Bronchial epithelial cell (primary cell): ENCODE results near the gene SEC23IP. TPM values are rescaled to one million over a fixed set of nuclear protein-coding genes. Genes with fewer than 3 reads are reported as not detected.
"Not testable (repeated sequence)": the region's sequence is repeated elsewhere in the genome, so short reads cannot be mapped to it uniquely, and the experiment has no call there.

Experiments used
- DNase-seq: peaks from one replicate; pipeline ENCODE4 v3.0.0-alpha.2; 2010; ENCODE audit warnings: low read depth
- FAIRE-seq: peaks from 2 replicates; lab custom pipeline; 2011; peaks lifted over from hg19 to GRCh38; lab: Jason Lieb, UNC
- H3K27me3 ChIP-seq: 2 replicates; pipeline ENCODE4 v1.5.1; 2011; ENCODE audit warnings: low read length; ENCODE audit not compliant: control insufficient read depth, insufficient read depth
- H3K36me3 ChIP-seq: 2 replicates; pipeline ENCODE4 v1.5.1; 2011; ENCODE audit warnings: low read length; ENCODE audit not compliant: control insufficient read depth, insufficient read depth
- H3K4me3 ChIP-seq: 2 replicates; pipeline ENCODE4 v1.5.1; 2011; ENCODE audit warnings: mild to moderate bottlenecking, low read depth, low read length, control low read depth
- total RNA-seq: library from RNA; depleted of rRNA; stranded (reverse); fragments of >200 nt; gene quantifications from 2 replicates; pipeline ENCODE4 v1.2.1, GENCODE V29; 2014
- TF ChIP-seq, protein P1 (sequence below): IDR thresholded peaks from 2 replicates; pipeline ENCODE4 v1.5.1; 2011; ENCODE audit warnings: mild to moderate bottlenecking, moderate library complexity, low read length, control low read depth, inconsistent platforms; ENCODE audit not compliant: insufficient read depth, severe bottlenecking

The SEC23IP gene
- total RNA-seq, 1 donor from 2014 or later, result 10.3 TPM

DNA sequence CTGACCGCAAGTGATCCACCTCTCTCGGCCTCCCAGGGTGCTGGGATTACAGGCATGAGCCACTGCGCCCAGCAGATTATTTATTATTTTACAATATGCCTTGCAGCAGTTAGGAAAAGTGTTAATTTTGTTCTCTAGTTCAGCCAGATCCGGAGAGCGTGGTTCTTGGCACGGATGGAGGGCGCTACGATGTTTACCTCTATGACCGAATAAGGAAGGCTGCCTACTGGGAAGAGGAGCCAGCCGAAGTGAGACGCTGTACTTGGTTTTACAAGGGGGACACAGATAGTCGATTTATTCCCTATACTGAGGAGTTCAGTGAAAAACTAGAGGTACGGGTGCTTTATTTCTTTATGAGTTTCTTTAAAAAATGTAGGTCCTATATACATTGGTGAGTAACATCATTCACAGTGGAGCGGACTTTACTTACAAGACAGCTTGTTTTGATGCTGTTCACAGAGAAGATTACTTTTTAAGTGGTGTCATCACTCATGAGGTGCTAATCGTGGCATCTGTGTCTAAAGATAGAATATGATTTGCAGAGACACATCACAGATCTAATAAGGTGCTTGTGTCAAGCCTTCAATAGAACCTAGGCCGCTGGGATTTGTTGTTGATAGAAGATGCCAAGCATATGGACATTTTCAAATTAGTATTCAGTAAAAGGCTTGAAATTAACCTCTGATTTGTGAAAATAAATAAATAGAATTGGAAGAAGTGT lies 11.6 kb downstream of the SEC23IP start:
- Histone ChIP-seq H3K27me3 (no peaks in the 10 kb centered on the region), H3K4me3 (no peak overlapping the region), H3K36me3 (peaks cover 14% of the 10 kb centered on the region)
- TF ChIP-seq, protein P1, sequence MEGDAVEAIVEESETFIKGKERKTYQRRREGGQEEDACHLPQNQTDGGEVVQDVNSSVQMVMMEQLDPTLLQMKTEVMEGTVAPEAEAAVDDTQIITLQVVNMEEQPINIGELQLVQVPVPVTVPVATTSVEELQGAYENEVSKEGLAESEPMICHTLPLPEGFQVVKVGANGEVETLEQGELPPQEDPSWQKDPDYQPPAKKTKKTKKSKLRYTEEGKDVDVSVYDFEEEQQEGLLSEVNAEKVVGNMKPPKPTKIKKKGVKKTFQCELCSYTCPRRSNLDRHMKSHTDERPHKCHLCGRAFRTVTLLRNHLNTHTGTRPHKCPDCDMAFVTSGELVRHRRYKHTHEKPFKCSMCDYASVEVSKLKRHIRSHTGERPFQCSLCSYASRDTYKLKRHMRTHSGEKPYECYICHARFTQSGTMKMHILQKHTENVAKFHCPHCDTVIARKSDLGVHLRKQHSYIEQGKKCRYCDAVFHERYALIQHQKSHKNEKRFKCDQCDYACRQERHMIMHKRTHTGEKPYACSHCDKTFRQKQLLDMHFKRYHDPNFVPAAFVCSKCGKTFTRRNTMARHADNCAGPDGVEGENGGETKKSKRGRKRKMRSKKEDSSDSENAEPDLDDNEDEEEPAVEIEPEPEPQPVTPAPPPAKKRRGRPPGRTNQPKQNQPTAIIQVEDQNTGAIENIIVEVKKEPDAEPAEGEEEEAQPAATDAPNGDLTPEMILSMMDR, result no peak
- FAIRE-seq (no peak), DNase-seq (no peak)

DNA sequence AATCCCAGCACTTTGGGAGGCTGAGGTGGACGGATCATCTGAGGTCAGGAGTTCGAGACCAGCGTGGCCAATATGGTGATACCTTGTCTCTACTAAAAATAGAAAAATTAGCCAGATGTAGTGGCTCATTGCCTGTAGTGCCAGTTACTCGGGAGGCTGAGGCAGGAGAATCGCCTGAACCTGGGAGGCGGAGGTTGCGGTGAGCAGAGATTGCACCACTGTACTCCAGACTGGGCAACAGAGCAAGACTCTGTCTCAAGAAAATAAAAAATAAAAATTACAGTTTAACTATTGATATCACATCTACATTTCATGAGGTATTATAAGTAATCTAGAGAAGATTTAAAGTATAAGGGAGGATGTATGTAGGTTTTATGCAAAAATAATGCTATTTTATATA lies 15.2 kb downstream of the SEC23IP start:
- H3K4me3 ChIP-seq, H3K27me3 ChIP-seq, FAIRE-seq, DNase-seq: not testable (repeated sequence)
- H3K36me3 ChIP-seq, result peaks cover 13% of the 10 kb centered on the region

DNA sequence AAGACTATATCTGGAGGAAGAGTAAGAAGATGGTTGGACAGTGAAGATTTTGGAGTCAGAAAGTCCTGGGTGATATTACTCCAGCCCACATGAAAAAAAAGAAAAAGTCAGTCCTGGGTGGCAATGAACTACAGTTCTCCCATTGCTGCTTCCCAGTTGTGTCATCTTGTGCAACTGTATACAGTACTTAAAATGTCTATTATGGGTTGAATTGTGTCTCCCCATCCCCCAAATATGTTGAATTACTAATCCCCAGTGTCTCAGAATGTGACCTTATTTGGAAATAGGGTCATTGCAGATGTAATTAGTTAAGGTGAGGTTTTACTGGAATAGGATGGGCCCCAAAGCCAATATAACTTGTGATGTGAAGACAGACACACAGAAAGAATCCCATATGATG lies 15.6 kb downstream of the SEC23IP start:
- Histone ChIP-seq H3K36me3 (peaks cover 13% of the 10 kb centered on the region), H3K27me3 (no peaks in the 10 kb centered on the region), H3K4me3 (no peak overlapping the region)
- DNase-seq (no peak), FAIRE-seq (no peak)
- TF ChIP-seq, protein P1, result no peak

DNA sequence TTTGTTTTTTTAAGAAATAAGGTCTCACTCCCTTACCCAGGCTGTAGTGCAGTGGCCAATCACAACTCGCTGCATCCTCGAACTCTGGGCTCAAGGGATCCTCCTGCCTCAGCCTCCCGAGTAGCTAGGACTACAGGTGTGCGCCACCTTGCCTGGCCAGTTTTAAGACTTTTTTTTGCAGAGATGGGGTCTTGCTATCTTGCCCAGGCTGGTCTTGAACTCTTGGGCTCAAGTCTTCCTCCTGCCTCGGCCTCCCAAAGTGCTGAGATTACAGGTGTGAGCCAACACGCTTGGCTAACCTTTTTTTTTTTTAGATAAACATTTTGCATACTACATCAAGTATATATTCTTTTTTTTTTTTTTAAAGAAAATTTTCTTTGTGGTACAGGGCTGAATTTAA lies 18.2 kb downstream of the SEC23IP start:
- no peak overlapping the region for H3K4me3 ChIP-seq
- peaks cover 5% of the 10 kb centered on the region for H3K36me3 ChIP-seq
- H3K27me3 ChIP-seq, result no peaks in the 10 kb centered on the region
- DNase-seq (no peak), FAIRE-seq (no peak)
- TF ChIP-seq, protein P1, result no peak

DNA sequence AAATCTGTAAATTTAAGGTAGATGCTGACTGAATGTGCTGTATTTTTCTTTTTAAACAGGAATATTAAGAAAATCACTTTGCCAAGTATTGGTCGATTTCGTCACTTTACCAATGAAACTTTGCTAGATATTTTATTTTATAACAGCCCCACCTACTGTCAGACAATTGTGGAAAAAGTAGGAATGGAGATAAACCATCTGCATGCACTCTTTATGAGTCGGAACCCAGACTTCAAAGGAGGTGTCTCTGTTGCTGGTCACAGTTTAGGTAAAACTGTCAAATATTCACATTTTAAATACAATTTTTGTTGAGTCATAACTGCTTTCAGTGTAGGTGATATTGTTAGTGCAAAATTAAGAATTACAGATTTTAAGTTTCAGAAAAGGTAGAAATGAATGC lies 25.2 kb downstream of the SEC23IP start:
- no peak for FAIRE-seq
- TF ChIP-seq, protein P1, result no peak
- H3K36me3 ChIP-seq, result peaks cover 10% of the 10 kb centered on the region
- H3K27me3 ChIP-seq, result no peaks in the 10 kb centered on the region
- no peak for DNase-seq
- no peak overlapping the region for H3K4me3 ChIP-seq

DNA sequence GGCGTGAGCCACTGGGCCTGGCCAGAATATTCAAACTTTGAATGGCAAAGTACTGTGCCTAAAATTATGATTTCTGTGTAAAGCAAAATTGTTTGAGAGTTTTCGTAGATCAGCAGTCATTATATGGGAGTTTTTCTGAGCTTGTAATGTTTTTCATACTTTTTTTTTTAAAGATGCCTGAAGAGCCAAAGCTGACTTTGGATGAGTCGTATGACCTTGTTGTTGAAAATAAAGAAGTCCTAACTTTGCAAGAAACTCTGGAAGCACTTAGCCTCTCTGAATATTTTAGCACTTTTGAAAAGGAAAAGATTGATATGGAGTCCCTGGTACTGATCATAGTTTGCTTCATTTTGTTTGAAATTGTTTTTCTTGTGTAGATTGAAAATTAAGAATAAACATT lies 26.7 kb downstream of the SEC23IP start:
- H3K36me3 ChIP-seq, result peaks cover 10% of the 10 kb centered on the region
- no peak overlapping the region for H3K4me3 ChIP-seq
- no peaks in the 10 kb centered on the region for H3K27me3 ChIP-seq
- no peak for FAIRE-seq
- TF ChIP-seq, protein P1, result no peak
- DNase-seq, result no peak
